Measurements from ENCODE around the gene RPL11.

DNA sequence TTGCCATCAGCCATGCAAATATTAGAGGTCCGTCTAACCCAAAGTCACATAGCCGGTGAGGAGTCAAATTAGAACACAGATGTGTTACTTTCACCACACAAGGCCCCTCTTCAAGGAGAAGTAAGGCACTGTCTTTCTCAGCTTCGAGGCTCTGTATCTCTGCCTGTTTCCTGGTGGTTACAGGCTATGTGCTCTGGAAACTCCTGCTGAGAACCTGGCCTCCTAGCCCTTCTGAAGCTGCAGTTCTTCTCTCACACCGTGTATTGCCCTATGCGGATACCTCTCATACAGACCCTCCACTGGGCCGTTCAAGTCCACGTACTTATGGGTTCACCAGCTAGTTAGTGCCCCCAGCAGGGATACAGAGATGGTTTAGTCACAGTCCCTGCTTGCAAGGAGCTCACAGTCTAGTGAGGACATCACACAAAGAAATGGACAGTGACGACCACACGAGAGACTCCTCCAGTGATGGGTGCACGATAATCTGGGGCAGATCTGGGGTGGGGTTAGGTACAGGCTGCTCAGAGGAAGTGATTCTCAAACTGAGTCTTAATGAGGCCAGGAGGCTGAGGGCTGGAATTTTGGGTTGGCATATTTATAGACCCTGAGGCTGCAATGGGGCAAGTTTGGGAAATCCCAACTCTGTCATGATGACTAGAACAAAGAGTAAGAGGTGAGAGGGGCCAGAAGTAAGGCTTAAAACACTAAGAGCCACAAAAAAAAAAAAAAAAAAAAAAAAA is 28.8 kb downstream of the RPL11 start:
- TF ChIP-seq CTCF (conservative IDR thresholded peaks at IDR 0.05; ENCODE audit: low read length) (no peak), EZH2phosphoT487 (IDR thresholded peaks at IDR 0.05; ENCODE audit: borderline replicate concordance, low read depth, low read length) (no peak)

All from OCI-LY7 (cell line).